MM.1S (cell line): Measurements from ENCODE around the gene DMKN.

ENCODE experiments used
- DNase-seq: peaks from one replicate; pipeline ENCODE4 v3.0.0-alpha.2; 2015
- H2AFZ ChIP-seq: fragments of 300-600 bp; sonication (generic); 2 replicates; pipeline ENCODE4 v1.6.0; 2016; ENCODE audit warnings: antibody characterized with exemption, low read length
- H3F3A ChIP-seq: fragments of 300-600 bp; sonication (generic); 2 replicates; pipeline ENCODE4 v1.6.1; 2016; ENCODE audit warnings: mild to moderate bottlenecking, antibody characterized with exemption, low read length, moderate library complexity, mixed read lengths; ENCODE audit not compliant: insufficient read depth
- H3K27ac ChIP-seq: fragments of 300-600 bp; sonication (generic); 2 replicates; pipeline ENCODE4 v1.5.1; 2016; ENCODE audit warnings: mild to moderate bottlenecking, low read length
- H3K27me3 ChIP-seq: fragments of 300-600 bp; sonication (generic); replicated peaks from 2 replicates; pipeline ENCODE4 v1.6.0; 2016; ENCODE audit warnings: low read length; ENCODE audit not compliant: insufficient read depth
- H3K36me3 ChIP-seq: fragments of 300-600 bp; sonication (generic); replicated peaks from 2 replicates; pipeline ENCODE4 v1.6.1; 2016; ENCODE audit warnings: mild to moderate bottlenecking, low read length, mixed read lengths; ENCODE audit not compliant: insufficient read depth
- H3K4me1 ChIP-seq: fragments of 300-600 bp; sonication (generic); 2 replicates; pipeline ENCODE4 v1.6.1; 2016; ENCODE audit warnings: low read length, mixed read lengths
- H3K4me2 ChIP-seq: fragments of 300-600 bp; sonication (generic); 2 replicates; pipeline ENCODE4 v1.6.0; 2016; ENCODE audit warnings: low read depth, low read length
- H3K4me3 ChIP-seq: fragments of 300-600 bp; sonication (generic); 2 replicates; pipeline ENCODE4 v1.5.1; 2016; ENCODE audit warnings: low read length, mixed read lengths
- H3K79me2 ChIP-seq: fragments of 300-600 bp; sonication (generic); 2 replicates; pipeline ENCODE4 v1.6.1; 2016; ENCODE audit warnings: mixed run types, low read length, mixed read lengths
- H3K9ac ChIP-seq: fragments of 300-600 bp; sonication (generic); 2 replicates; pipeline ENCODE4 v1.6.1; 2016; ENCODE audit warnings: low read length, mixed read lengths
- H3K9me2 ChIP-seq: fragments of 300-600 bp; sonication (generic); replicated peaks from 2 replicates; pipeline ENCODE4 v1.6.1; 2016; ENCODE audit warnings: mild to moderate bottlenecking, low read length, mixed read lengths; ENCODE audit not compliant: insufficient read depth
- H3K9me3 ChIP-seq: fragments of 300-600 bp; sonication (generic); replicated peaks from 2 replicates; pipeline ENCODE4 v1.6.1; 2016; ENCODE audit warnings: mild to moderate bottlenecking, low read length, mixed read lengths; ENCODE audit not compliant: insufficient read depth
- H4K20me1 ChIP-seq: fragments of 300-600 bp; sonication (generic); 2 replicates; pipeline ENCODE4 v1.6.1; 2016; ENCODE audit warnings: mild to moderate bottlenecking, low read length, moderate library complexity, mixed read lengths; ENCODE audit not compliant: insufficient read depth
- EZH2 ChIP-seq: fragments of 300-600 bp; sonication (generic); optimal IDR thresholded peaks from 2 replicates; pipeline ENCODE3; 2017; ENCODE audit warnings: low read depth, mild to moderate bottlenecking, antibody characterized with exemption, low read length, mixed read lengths
- EZH2phosphoT487 ChIP-seq: fragments of 300-600 bp; sonication (generic); IDR thresholded peaks from 2 replicates; pipeline ENCODE4 v1.6.1; 2018; ENCODE audit warnings: antibody characterized with exemption, low read length
- TF ChIP-seq, protein P1 (sequence below): fragments of 300-600 bp; sonication (generic); IDR thresholded peaks from 2 replicates; pipeline ENCODE4 v1.5.1; 2016; ENCODE audit warnings: antibody characterized with exemption, low read length, mixed read lengths

The DMKN gene

DNA sequence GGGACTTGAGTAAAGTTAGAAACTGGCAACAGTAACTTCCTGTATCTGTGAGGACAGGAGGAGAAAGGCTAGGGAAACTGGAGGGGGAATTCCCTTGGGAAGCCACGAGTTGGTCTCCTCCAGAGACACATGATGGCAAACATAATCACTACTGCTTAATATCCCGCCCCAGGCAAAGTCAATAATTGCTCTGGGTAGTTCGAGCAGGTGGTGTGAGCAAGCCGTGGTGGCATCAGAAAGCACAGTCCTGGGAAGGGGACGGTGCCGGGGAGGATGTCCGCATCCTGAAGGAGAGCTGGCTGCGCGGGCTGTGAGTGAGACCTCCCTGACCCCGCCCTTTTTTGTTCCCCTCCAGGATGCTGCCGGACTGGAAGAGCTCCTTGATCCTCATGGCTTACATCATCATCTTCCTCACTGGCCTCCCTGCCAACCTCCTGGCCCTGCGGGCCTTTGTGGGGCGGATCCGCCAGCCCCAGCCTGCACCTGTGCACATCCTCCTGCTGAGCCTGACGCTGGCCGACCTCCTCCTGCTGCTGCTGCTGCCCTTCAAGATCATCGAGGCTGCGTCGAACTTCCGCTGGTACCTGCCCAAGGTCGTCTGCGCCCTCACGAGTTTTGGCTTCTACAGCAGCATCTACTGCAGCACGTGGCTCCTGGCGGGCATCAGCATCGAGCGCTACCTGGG lies 63.9 kb downstream of the DMKN start:
- no peak overlapping the region for H3K27ac ChIP-seq

DNA sequence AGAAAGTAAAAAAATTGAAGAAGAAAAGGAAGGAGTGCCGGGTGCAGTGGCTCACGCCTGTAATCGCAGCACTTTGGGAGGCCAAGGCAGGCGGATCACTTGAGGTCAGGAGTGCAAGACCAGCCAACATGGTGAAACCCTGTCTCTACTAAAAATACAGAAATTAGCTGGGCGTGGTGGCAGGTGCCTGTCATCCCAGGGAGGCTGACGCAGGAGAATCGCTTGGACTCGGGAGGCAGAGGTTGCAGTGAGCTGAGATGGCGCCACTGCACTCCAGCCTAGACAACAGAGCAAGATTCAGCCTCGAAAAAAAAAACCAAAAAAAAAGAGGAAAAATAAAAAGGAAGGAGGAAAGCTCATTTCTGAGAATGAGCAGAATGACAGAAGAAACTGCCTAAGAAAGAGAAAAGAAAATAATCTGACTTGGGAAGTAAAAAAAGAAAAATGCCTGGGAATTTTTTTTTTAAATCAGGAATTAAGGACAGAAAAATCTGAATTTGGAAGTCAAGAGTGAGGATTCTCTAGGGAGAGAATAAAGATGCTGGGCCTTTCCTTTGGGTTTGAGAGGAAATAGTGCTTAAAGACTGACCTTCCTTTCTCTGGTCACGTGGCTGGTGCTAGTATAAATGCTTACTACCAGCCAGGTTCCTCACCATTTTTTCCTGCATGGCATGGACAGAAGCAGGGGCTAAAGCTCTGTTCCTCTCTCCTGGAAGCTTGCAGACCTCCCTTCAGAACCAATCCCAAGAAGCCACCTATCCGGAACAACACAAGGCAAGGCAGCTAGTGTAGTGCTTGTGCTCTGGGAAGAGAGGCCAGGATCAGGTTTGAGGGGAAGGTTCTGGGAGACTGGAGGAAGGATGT lies 65.6 kb downstream of the DMKN start, which contains the start of gene FFAR2:
Gene FFAR2, plus strand, starts transcription at position 652 of the 864 bp plus-strand sequence. CDS start 1,458 bp downstream, outside the sequence.
- H3K4me2 ChIP-seq: no peak within 1 kb of the TSS
- no peak within 1 kb of the TSS for H2AFZ ChIP-seq
- DNase-seq: no peak
- no peak within 1 kb of the TSS for H3K4me3 ChIP-seq
- no peaks in the 10 kb centered on the region for H3K79me2 ChIP-seq
- no peaks in the 10 kb centered on the region for H3K9me3 ChIP-seq
- TF ChIP-seq EZH2phosphoT487 (no peak), EZH2 (no peak)
- TF ChIP-seq, protein P1, sequence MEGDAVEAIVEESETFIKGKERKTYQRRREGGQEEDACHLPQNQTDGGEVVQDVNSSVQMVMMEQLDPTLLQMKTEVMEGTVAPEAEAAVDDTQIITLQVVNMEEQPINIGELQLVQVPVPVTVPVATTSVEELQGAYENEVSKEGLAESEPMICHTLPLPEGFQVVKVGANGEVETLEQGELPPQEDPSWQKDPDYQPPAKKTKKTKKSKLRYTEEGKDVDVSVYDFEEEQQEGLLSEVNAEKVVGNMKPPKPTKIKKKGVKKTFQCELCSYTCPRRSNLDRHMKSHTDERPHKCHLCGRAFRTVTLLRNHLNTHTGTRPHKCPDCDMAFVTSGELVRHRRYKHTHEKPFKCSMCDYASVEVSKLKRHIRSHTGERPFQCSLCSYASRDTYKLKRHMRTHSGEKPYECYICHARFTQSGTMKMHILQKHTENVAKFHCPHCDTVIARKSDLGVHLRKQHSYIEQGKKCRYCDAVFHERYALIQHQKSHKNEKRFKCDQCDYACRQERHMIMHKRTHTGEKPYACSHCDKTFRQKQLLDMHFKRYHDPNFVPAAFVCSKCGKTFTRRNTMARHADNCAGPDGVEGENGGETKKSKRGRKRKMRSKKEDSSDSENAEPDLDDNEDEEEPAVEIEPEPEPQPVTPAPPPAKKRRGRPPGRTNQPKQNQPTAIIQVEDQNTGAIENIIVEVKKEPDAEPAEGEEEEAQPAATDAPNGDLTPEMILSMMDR: no peak
- no peaks in the 10 kb centered on the region for H3K36me3 ChIP-seq
- H3K9me2 ChIP-seq: no peaks in the 10 kb centered on the region
- H3F3A ChIP-seq: peaks cover 10% of the 10 kb centered on the region
- H3K27me3 ChIP-seq: peaks cover 54% of the 10 kb centered on the region
- peaks cover 27% of the 10 kb centered on the region for H3K4me1 ChIP-seq
- H4K20me1 ChIP-seq: no peaks in the 10 kb centered on the region
- no peak within 1 kb of the TSS for H3K27ac ChIP-seq
- no peak within 1 kb of the TSS for H3K9ac ChIP-seq

More for the DNA sequence above, 63.9 kb downstream of the DMKN start:
- peaks cover 54% of the 10 kb centered on the region for H3K27me3 ChIP-seq
- no peak overlapping the region for H2AFZ ChIP-seq
- H3K4me2 ChIP-seq: no peak overlapping the region
- no peaks in the 10 kb centered on the region for H3K79me2 ChIP-seq
- H4K20me1 ChIP-seq: no peaks in the 10 kb centered on the region
- H3K9ac ChIP-seq: no peak overlapping the region
- peaks cover 27% of the 10 kb centered on the region for H3K4me1 ChIP-seq
- DNase-seq: no peak
- TF ChIP-seq, protein P1: no peak
- TF ChIP-seq EZH2phosphoT487: no peak
- no peak for TF ChIP-seq EZH2
- H3K36me3 ChIP-seq: no peaks in the 10 kb centered on the region
- H3K9me3 ChIP-seq: no peaks in the 10 kb centered on the region
- H3K9me2 ChIP-seq: no peaks in the 10 kb centered on the region
- H3F3A ChIP-seq: peaks cover 10% of the 10 kb centered on the region
- H3K4me3 ChIP-seq: no peak overlapping the region
